Loucy (cell line): ENCODE results near the gene GABBR2.

ENCODE experiments used
- H2AFZ ChIP-seq: fragments of 200-600 bp; sonication (generic); 2 replicates; pipeline ENCODE4 v1.6.0; 2016; ENCODE audit warnings: antibody characterized with exemption, mild to moderate bottlenecking, low read length, moderate library complexity
- H3F3A ChIP-seq: fragments of 200-600 bp; 2 replicates; pipeline ENCODE4 v1.6.0; 2016; ENCODE audit warnings: antibody characterized with exemption, low read depth, mild to moderate bottlenecking
- H3K27me3 ChIP-seq: fragments of 200-600 bp; sonication (generic); 2 replicates; pipeline ENCODE4 v1.6.1; 2014; ENCODE audit warnings: low read length, mild to moderate bottlenecking; ENCODE audit not compliant: insufficient read depth, poor library complexity, severe bottlenecking
- H3K36me3 ChIP-seq: fragments of 200-600 bp; sonication (generic); 2 replicates; pipeline ENCODE4 v1.6.1; 2016; ENCODE audit warnings: low read length; ENCODE audit not compliant: insufficient read depth
- H3K4me1 ChIP-seq: fragments of 200-600 bp; sonication (generic); 2 replicates; pipeline ENCODE4 v1.5.1; 2014; ENCODE audit warnings: low read length, mild to moderate bottlenecking; ENCODE audit not compliant: insufficient read depth, poor library complexity, severe bottlenecking
- H3K4me2 ChIP-seq: fragments of 200-600 bp; sonication (generic); 2 replicates; pipeline ENCODE4 v1.6.0; 2014; ENCODE audit warnings: antibody characterized with exemption, low read length, low read depth, mild to moderate bottlenecking; ENCODE audit not compliant: poor library complexity, severe bottlenecking
- H3K4me3 ChIP-seq: fragments of 200-600 bp; sonication (generic); 2 replicates; pipeline ENCODE4 v1.5.1; 2014; ENCODE audit warnings: low read length, mild to moderate bottlenecking, mixed read lengths; ENCODE audit not compliant: poor library complexity, severe bottlenecking
- H3K79me2 ChIP-seq: fragments of 200-600 bp; sonication (generic); 2 replicates; pipeline ENCODE4 v1.6.1; 2014; ENCODE audit warnings: low read length; ENCODE audit not compliant: insufficient read depth
- H3K9ac ChIP-seq: fragments of 200-600 bp; sonication (generic); 2 replicates; pipeline ENCODE4 v1.6.0; 2014; ENCODE audit warnings: mild to moderate bottlenecking, low read depth, low read length, moderate library complexity; ENCODE audit not compliant: poor library complexity, severe bottlenecking
- H3K9me2 ChIP-seq: fragments of 200-600 bp; sonication (generic); replicated peaks from 2 replicates; pipeline ENCODE4 v1.6.1; 2016; ENCODE audit warnings: low read depth, low read length, mixed read lengths
- H3K9me3 ChIP-seq: fragments of 200-600 bp; sonication (generic); 2 replicates; pipeline ENCODE4 v1.6.1; 2014; ENCODE audit warnings: mild to moderate bottlenecking, antibody characterized with exemption, low read length, low read depth; ENCODE audit not compliant: insufficient read depth
- H4K20me1 ChIP-seq: fragments of 200-600 bp; sonication (generic); 2 replicates; pipeline ENCODE4 v1.6.0; 2014; ENCODE audit warnings: antibody characterized with exemption, low read length, mild to moderate bottlenecking; ENCODE audit not compliant: insufficient read depth, poor library complexity, severe bottlenecking
- EZH2phosphoT487 ChIP-seq: fragments of 200-600 bp; IDR thresholded peaks from 2 replicates; pipeline ENCODE4 v1.6.1; 2018; ENCODE audit warnings: antibody characterized with exemption, mild to moderate bottlenecking, moderate library complexity, borderline replicate concordance
- TF ChIP-seq, protein P1 (sequence below): fragments of 200-600 bp; sonication (generic); conservative IDR thresholded peaks from 2 replicates; pipeline ENCODE4 v1.5.1; 2014; ENCODE audit warnings: mild to moderate bottlenecking, antibody characterized with exemption, low read length

Gene GABBR2

DNA sequence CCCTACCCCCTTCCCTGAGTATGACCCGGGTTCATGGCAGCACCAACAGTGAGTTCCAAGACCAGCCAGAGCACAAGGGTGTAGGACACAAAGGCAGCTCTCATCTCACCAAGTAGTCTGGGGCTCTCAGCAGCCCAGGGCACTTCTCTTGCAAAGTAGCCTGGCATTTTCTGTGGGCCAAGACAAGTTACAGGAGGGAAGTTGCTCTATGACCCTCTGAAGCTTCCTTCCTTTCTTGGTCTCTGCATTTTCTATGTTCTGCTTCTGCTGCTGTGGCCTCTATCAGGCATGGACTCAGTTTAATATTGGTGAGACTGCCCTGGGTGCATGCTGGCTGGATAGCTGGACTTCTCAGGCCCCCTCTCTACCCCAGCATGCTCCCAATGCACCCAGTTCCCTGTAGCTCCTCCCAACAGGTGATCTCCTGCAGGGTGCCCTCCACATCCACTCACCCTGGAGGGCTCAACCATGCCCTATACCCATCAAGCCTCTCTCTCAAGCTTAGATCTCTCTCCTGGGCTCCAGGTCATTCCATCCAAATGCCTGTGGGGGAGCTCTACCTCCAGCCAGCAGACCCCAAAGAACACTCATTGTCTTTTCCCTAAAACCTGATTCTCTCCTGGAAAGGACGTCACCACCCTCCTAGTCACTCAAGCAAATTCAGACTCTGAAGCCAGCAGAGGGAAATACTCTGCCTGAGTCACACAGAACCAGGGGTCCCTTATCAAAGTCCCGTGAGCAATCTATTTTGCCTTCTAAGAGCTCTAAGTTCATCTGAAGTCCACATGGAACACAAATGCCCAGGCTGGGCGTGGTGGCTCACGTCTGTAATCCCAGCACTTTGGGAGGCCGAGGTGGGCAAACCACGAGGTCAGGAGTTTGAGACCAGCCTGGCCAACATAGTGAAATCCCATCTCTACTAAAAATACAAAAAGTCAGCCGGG is 467.1 kb downstream of the GABBR2 start:
- Histone ChIP-seq H3K36me3 (no peaks in the 10 kb centered on the region), H3K4me3 (no peak overlapping the region), H3K9me3 (no peaks in the 10 kb centered on the region), H3K9ac (no peak overlapping the region), H3K4me1 (no peaks in the 10 kb centered on the region), H2AFZ (no peak overlapping the region), H4K20me1 (no peaks in the 10 kb centered on the region), H3K79me2 (no peaks in the 10 kb centered on the region), H3F3A (no peaks in the 10 kb centered on the region), H3K27me3 (no peaks in the 10 kb centered on the region), H3K9me2 (no peaks in the 10 kb centered on the region), H3K4me2 (no peak overlapping the region)
- TF ChIP-seq EZH2phosphoT487 = no peak
- TF ChIP-seq, protein P1, sequence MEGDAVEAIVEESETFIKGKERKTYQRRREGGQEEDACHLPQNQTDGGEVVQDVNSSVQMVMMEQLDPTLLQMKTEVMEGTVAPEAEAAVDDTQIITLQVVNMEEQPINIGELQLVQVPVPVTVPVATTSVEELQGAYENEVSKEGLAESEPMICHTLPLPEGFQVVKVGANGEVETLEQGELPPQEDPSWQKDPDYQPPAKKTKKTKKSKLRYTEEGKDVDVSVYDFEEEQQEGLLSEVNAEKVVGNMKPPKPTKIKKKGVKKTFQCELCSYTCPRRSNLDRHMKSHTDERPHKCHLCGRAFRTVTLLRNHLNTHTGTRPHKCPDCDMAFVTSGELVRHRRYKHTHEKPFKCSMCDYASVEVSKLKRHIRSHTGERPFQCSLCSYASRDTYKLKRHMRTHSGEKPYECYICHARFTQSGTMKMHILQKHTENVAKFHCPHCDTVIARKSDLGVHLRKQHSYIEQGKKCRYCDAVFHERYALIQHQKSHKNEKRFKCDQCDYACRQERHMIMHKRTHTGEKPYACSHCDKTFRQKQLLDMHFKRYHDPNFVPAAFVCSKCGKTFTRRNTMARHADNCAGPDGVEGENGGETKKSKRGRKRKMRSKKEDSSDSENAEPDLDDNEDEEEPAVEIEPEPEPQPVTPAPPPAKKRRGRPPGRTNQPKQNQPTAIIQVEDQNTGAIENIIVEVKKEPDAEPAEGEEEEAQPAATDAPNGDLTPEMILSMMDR = peak; percentile 55

DNA sequence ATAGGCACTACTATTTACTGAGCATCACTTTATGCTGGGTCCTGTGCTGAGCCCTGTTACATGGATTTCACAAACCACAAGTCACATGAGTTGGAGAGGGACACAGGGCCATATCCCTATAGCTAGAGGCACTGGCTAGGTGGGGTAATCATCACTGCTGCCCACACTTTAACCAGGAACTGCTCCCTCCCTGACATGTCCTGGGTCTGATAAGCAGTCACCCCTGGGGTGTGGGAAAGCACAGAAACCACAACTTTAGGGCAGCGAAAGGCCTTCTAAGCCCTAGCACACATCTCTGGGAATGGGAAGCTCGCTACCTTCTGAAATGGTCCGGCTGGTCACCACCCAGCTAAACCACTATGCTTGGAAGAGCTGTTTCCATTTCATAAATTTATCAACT is 468.3 kb downstream of the GABBR2 start:
- H3K4me1 ChIP-seq = no peaks in the 10 kb centered on the region
- TF ChIP-seq, protein P1 = no peak
- no peak for TF ChIP-seq EZH2phosphoT487
- no peak overlapping the region for H3K4me2 ChIP-seq
- no peaks in the 10 kb centered on the region for H3K27me3 ChIP-seq
- H3F3A ChIP-seq = no peaks in the 10 kb centered on the region
- no peaks in the 10 kb centered on the region for H3K36me3 ChIP-seq
- H3K9ac ChIP-seq = no peak overlapping the region
- H3K79me2 ChIP-seq = no peaks in the 10 kb centered on the region
- H3K4me3 ChIP-seq = no peak overlapping the region
- H3K9me2 ChIP-seq = no peaks in the 10 kb centered on the region
- no peak overlapping the region for H2AFZ ChIP-seq
- no peaks in the 10 kb centered on the region for H4K20me1 ChIP-seq
- H3K9me3 ChIP-seq = no peaks in the 10 kb centered on the region
